ENCODE measurements around the gene AQP10. TPM values are rescaled to one million over a fixed set of nuclear protein-coding genes. Genes with fewer than 3 reads are reported as not detected.
A peak's percentile ranks its signal among the peaks of the same experiment; 100 is the strongest.

AQP10 gene
- total RNA-seq, 1 experiment from 2014 or later = not detected

DNA sequence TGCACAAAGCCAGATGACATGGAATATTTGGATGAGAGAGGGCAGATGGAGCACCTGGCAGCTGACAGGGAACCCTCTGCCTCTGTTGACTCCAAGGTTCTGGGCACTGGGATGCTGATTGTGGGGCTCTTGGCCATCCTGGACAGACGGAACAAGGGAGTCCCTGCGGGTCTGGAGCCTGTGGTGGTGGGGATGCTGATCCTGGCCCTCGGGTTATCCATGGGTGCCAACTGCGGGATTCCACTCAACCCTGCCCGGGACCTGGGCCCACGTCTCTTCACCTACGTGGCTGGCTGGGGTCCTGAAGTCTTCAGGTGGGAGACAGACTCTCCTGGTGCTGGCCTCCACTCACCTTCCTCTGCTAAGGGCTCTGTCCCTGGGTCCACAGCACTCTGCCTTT is 2.6 kb downstream of the AQP10 start:
- no peak overlapping the region for H3K4me3 ChIP-seq (ENCODE audit: low read depth, low read length, poor library complexity, severe bottlenecking)
- H3K4me1 ChIP-seq (ENCODE audit: insufficient read depth, low read length, poor library complexity, severe bottlenecking) = peaks cover 21% of the 10 kb centered on the region
- no peaks in the 10 kb centered on the region for H3K36me3 ChIP-seq (ENCODE audit: insufficient read depth, low read length, poor library complexity, severe bottlenecking)
- intact Hi-C loops (cut with micrococcal nuclease; ENCODE audit: unreplicated experiment) = no loop called here
- no TSS peak for BruUV-seq (replicated peaks)
- TF ChIP-seq, protein P1, sequence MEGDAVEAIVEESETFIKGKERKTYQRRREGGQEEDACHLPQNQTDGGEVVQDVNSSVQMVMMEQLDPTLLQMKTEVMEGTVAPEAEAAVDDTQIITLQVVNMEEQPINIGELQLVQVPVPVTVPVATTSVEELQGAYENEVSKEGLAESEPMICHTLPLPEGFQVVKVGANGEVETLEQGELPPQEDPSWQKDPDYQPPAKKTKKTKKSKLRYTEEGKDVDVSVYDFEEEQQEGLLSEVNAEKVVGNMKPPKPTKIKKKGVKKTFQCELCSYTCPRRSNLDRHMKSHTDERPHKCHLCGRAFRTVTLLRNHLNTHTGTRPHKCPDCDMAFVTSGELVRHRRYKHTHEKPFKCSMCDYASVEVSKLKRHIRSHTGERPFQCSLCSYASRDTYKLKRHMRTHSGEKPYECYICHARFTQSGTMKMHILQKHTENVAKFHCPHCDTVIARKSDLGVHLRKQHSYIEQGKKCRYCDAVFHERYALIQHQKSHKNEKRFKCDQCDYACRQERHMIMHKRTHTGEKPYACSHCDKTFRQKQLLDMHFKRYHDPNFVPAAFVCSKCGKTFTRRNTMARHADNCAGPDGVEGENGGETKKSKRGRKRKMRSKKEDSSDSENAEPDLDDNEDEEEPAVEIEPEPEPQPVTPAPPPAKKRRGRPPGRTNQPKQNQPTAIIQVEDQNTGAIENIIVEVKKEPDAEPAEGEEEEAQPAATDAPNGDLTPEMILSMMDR (conservative IDR thresholded peaks at IDR 0.05; ENCODE audit: low read depth, low read length) = no peak
- no peak for TF ChIP-seq EZH2 (IDR thresholded peaks at IDR 0.05; ENCODE audit: borderline replicate concordance, low read depth, low read length, poor library complexity, severe bottlenecking)
- no peaks in the 10 kb centered on the region for H3K9me3 ChIP-seq (ENCODE audit: low read depth, low read length, poor library complexity, severe bottlenecking)
- POLR2A ChIA-PET (ENCODE audit: low non-redundant PET) = interaction anchor here (0.5 kb wide), 1 partner anchor 720 kb away, joined by 3 read pairs; no protein-coding TSS in a partner anchor
- DNase-seq (ENCODE audit: low spot score) = no peak
- no peak overlapping the region for H3K27ac ChIP-seq (ENCODE audit: low read depth, low read length, poor library complexity, severe bottlenecking)
- CTCF ChIA-PET = no interaction called here
- H3K27me3 ChIP-seq (replicated peaks; ENCODE audit: insufficient read depth, low read depth, low read length, poor library complexity) = no peaks in the 10 kb centered on the region

DNA sequence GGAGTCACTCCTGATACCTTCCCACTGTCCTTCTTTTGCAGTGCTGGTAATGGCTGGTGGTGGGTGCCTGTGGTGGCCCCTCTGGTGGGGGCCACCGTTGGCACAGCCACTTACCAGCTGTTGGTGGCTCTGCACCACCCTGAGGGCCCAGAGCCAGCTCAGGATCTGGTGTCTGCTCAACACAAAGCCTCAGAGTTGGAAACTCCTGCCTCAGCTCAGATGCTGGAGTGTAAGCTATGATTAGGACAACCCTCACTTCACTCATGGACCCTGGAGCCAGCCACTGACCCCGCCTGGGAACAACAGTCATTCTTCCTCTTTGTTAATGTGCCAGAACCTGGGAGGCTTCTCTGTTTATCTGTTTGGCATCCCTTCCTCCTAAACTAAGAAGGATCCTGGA is 3.3 kb downstream of the AQP10 start:
- intact Hi-C loops (cut with micrococcal nuclease; ENCODE audit: unreplicated experiment) = no loop called here
- TF ChIP-seq, protein P1 (conservative IDR thresholded peaks at IDR 0.05; ENCODE audit: low read depth, low read length) = no peak
- TF ChIP-seq EZH2 (IDR thresholded peaks at IDR 0.05; ENCODE audit: borderline replicate concordance, low read depth, low read length, poor library complexity, severe bottlenecking) = no peak
- no peak for DNase-seq (ENCODE audit: low spot score)
- H3K27me3 ChIP-seq (replicated peaks; ENCODE audit: insufficient read depth, low read depth, low read length, poor library complexity) = no peaks in the 10 kb centered on the region
- no peaks in the 10 kb centered on the region for H3K9me3 ChIP-seq (ENCODE audit: low read depth, low read length, poor library complexity, severe bottlenecking)
- peaks cover 26% of the 10 kb centered on the region for H3K4me1 ChIP-seq (ENCODE audit: insufficient read depth, low read length, poor library complexity, severe bottlenecking)
- ChIA-PET POLR2A (ENCODE audit: low non-redundant PET) (no interaction called here), CTCF (no interaction called here)
- no peak overlapping the region for H3K27ac ChIP-seq (ENCODE audit: low read depth, low read length, poor library complexity, severe bottlenecking)
- peak overlapping the region; percentile 95 for H3K4me3 ChIP-seq (ENCODE audit: low read depth, low read length, poor library complexity, severe bottlenecking)
- BruUV-seq (replicated peaks) = no TSS peak
- no peaks in the 10 kb centered on the region for H3K36me3 ChIP-seq (ENCODE audit: insufficient read depth, low read length, poor library complexity, severe bottlenecking)

- no peak for TF ChIP-seq EZH2 (IDR thresholded peaks at IDR 0.05; ENCODE audit: borderline replicate concordance, low read depth, low read length, poor library complexity, severe bottlenecking)
- TF ChIP-seq, protein P1 (conservative IDR thresholded peaks at IDR 0.05; ENCODE audit: low read depth, low read length) = peak; percentile 96
- Histone ChIP-seq H3K27ac (ENCODE audit: low read depth, low read length, poor library complexity, severe bottlenecking) (peak within 1 kb of the TSS; percentile 86), H3K36me3 (ENCODE audit: insufficient read depth, low read length, poor library complexity, severe bottlenecking) (no peaks in the 10 kb centered on the region), H3K4me3 (ENCODE audit: low read depth, low read length, poor library complexity, severe bottlenecking) (peak within 1 kb of the TSS; percentile 95), H3K27me3 (replicated peaks; ENCODE audit: insufficient read depth, low read depth, low read length, poor library complexity) (no peaks in the 10 kb centered on the region), H3K9me3 (ENCODE audit: low read depth, low read length, poor library complexity, severe bottlenecking) (no peaks in the 10 kb centered on the region), H3K4me1 (ENCODE audit: insufficient read depth, low read length, poor library complexity, severe bottlenecking) (peaks cover 33% of the 10 kb centered on the region)
- CTCF ChIA-PET = interaction anchor here (1.1 kb wide), 1 partner anchor 28 kb away, joined by 4 read pairs; no protein-coding TSS in a partner anchor
- POLR2A ChIA-PET (ENCODE audit: low non-redundant PET) = no interaction called here
- BruUV-seq (replicated peaks) = no TSS peak
- peak; percentile 85 for DNase-seq (ENCODE audit: low spot score)
- intact Hi-C loops (cut with micrococcal nuclease; ENCODE audit: unreplicated experiment) = no loop called here
Observed at GRCh38 chr1:154324669-154325582, 4.0 kb downstream of the AQP10 start, which contains the start of gene ATP8B2. Gene ATP8B2 (plus strand): TSS chr1:154325525. CDS start chr1:154328142, 2,617 bp downstream.

All from A673 (cell line).